Measurements from ENCODE around the gene DDAH1.

Gene DDAH1

GRCh38 chr1:85306236-85306635 is 158.7 kb downstream of the DDAH1 start:
- H3K14ac ChIP-seq (ENCODE audit: low read length) = no peak overlapping the region
- no peaks in the 10 kb centered on the region for H3K79me1 ChIP-seq (ENCODE audit: low read length)
- WGBS (ENCODE audit: extremely low coverage, insufficient coverage, insufficient read length) = no CpG with 5 or more reads among the region's 4 CpGs
- H3K27me3 ChIP-seq (ENCODE audit: insufficient read depth, low read length) = no peaks in the 10 kb centered on the region
- H3K27ac ChIP-seq (ENCODE audit: low read depth, low read length) = no peak overlapping the region
- H3K23ac ChIP-seq (ENCODE audit: low read length) = no peak overlapping the region
- H3K4me1 ChIP-seq (ENCODE audit: control insufficient read depth in 1 of 2, insufficient read depth in 2 of 2, low read length in 2 of 2) = no peaks in the 10 kb centered on the region
- DNase-seq = no peak
- no peak overlapping the region for H4K12ac ChIP-seq (ENCODE audit: low read depth, low read length)
- H4K91ac ChIP-seq (ENCODE audit: low read depth, low read length) = no peak overlapping the region
- H2AFZ ChIP-seq (ENCODE audit: insufficient read depth, low read length, poor library complexity) = no peak overlapping the region
- H3K4me2 ChIP-seq (ENCODE audit: low read length) = no peak overlapping the region
- H2BK12ac ChIP-seq (ENCODE audit: low read length) = no peak overlapping the region
- no peak overlapping the region for H4K8ac ChIP-seq (ENCODE audit: low read depth, low read length)
- no peak overlapping the region for H2BK5ac ChIP-seq (ENCODE audit: low read depth, low read length, poor library complexity)
- no peaks in the 10 kb centered on the region for H3K9me3 ChIP-seq (ENCODE audit: insufficient read depth, low read depth, low read length)
- H3K4ac ChIP-seq (ENCODE audit: low read depth, low read length) = no peak overlapping the region
- H3K9ac ChIP-seq (ENCODE audit: low read length) = no peak overlapping the region
- H3K79me2 ChIP-seq (ENCODE audit: control insufficient read depth, insufficient read depth, low read length, poor library complexity) = no peaks in the 10 kb centered on the region
- H2BK120ac ChIP-seq (ENCODE audit: insufficient read depth, low read length, poor library complexity) = no peak overlapping the region
- no peaks in the 10 kb centered on the region for H3K36me3 ChIP-seq (ENCODE audit: control insufficient read depth in 1 of 2, insufficient read depth in 2 of 2, low read length in 2 of 2)
- H3K18ac ChIP-seq (ENCODE audit: low read length) = no peak overlapping the region
- H3K4me3 ChIP-seq (ENCODE audit: low read depth, low read length) = no peak overlapping the region
- H2AK5ac ChIP-seq (ENCODE audit: low read length) = no peak overlapping the region

GRCh38 chr1:85303440-85304162 is 161.4 kb downstream of the DDAH1 start:
- no peak for DNase-seq
- no peak overlapping the region for H3K18ac ChIP-seq (ENCODE audit: low read length)
- no peaks in the 10 kb centered on the region for H3K36me3 ChIP-seq (ENCODE audit: control insufficient read depth in 1 of 2, insufficient read depth in 2 of 2, low read length in 2 of 2)
- H4K8ac ChIP-seq (ENCODE audit: low read depth, low read length) = no peak overlapping the region
- no peak overlapping the region for H3K4ac ChIP-seq (ENCODE audit: low read depth, low read length)
- H3K23ac ChIP-seq (ENCODE audit: low read length) = no peak overlapping the region
- no peak overlapping the region for H3K14ac ChIP-seq (ENCODE audit: low read length)
- H4K91ac ChIP-seq (ENCODE audit: low read depth, low read length) = no peak overlapping the region
- no CpG with 5 or more reads among the region's 4 CpGs for WGBS (ENCODE audit: extremely low coverage, insufficient coverage, insufficient read length)
- H3K4me1 ChIP-seq (ENCODE audit: control insufficient read depth in 1 of 2, insufficient read depth in 2 of 2, low read length in 2 of 2) = no peaks in the 10 kb centered on the region
- H3K4me3 ChIP-seq (ENCODE audit: low read depth, low read length) = no peak overlapping the region
- H2BK120ac ChIP-seq (ENCODE audit: insufficient read depth, low read length, poor library complexity) = no peak overlapping the region
- H3K27ac ChIP-seq (ENCODE audit: low read depth, low read length) = no peak overlapping the region
- H3K9ac ChIP-seq (ENCODE audit: low read length) = no peak overlapping the region
- H3K27me3 ChIP-seq (ENCODE audit: insufficient read depth, low read length) = no peaks in the 10 kb centered on the region
- H2AFZ ChIP-seq (ENCODE audit: insufficient read depth, low read length, poor library complexity) = no peak overlapping the region
- no peaks in the 10 kb centered on the region for H3K79me1 ChIP-seq (ENCODE audit: low read length)
- H3K9me3 ChIP-seq (ENCODE audit: insufficient read depth, low read depth, low read length) = no peaks in the 10 kb centered on the region
- H3K4me2 ChIP-seq (ENCODE audit: low read length) = no peak overlapping the region
- H4K12ac ChIP-seq (ENCODE audit: low read depth, low read length) = no peak overlapping the region
- no peak overlapping the region for H2BK12ac ChIP-seq (ENCODE audit: low read length)
- no peak overlapping the region for H2BK5ac ChIP-seq (ENCODE audit: low read depth, low read length, poor library complexity)
- no peak overlapping the region for H2AK5ac ChIP-seq (ENCODE audit: low read length)
- H3K79me2 ChIP-seq (ENCODE audit: control insufficient read depth, insufficient read depth, low read length, poor library complexity) = no peaks in the 10 kb centered on the region

DNA sequence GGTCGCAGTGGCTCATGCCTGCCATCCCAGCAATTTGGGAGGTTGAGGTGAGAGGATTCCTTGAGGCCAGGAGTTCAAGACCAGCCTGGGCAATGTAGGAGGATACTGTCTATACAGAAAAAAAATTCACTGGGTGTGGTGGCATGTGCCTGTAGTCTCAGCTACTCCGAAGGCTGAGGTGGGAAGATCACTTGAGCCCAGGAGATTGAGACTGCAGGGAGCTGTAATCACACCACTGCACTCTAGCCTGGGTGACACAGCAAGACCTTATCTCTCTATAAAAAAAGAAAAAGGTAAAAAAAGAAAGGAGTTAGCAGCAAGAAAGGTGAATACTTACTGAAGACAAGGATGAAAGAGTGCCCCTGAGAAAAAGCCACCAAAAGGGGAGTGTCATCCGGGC is 164.8 kb downstream of the DDAH1 start:
- no CpG with 5 or more reads among the region's 3 CpGs for WGBS (ENCODE audit: extremely low coverage, insufficient coverage, insufficient read length)
- no peaks in the 10 kb centered on the region for H3K79me1 ChIP-seq (ENCODE audit: low read length)

GRCh38 chr1:85297855-85298629 is 166.9 kb downstream of the DDAH1 start:
- Histone ChIP-seq H2BK12ac (ENCODE audit: low read length) (no peak overlapping the region), H4K12ac (ENCODE audit: low read depth, low read length) (no peak overlapping the region), H3K18ac (ENCODE audit: low read length) (no peak overlapping the region), H3K79me1 (ENCODE audit: low read length) (no peaks in the 10 kb centered on the region), H3K4ac (ENCODE audit: low read depth, low read length) (no peak overlapping the region), H2AK5ac (ENCODE audit: low read length) (no peak overlapping the region), H3K27ac (ENCODE audit: low read depth, low read length) (no peak overlapping the region), H3K4me3 (ENCODE audit: low read depth, low read length) (no peak overlapping the region), H3K9me3 (ENCODE audit: insufficient read depth, low read depth, low read length) (no peaks in the 10 kb centered on the region), H3K36me3 (ENCODE audit: control insufficient read depth in 1 of 2, insufficient read depth in 2 of 2, low read length in 2 of 2) (no peaks in the 10 kb centered on the region), H3K4me1 (ENCODE audit: control insufficient read depth in 1 of 2, insufficient read depth in 2 of 2, low read length in 2 of 2) (no peaks in the 10 kb centered on the region), H2BK5ac (ENCODE audit: low read depth, low read length, poor library complexity) (no peak overlapping the region), H2AFZ (ENCODE audit: insufficient read depth, low read length, poor library complexity) (no peak overlapping the region), H3K14ac (ENCODE audit: low read length) (no peak overlapping the region), H4K91ac (ENCODE audit: low read depth, low read length) (no peak overlapping the region), H3K23ac (ENCODE audit: low read length) (no peak overlapping the region), H4K8ac (ENCODE audit: low read depth, low read length) (no peak overlapping the region), H3K9ac (ENCODE audit: low read length) (no peak overlapping the region), H3K79me2 (ENCODE audit: control insufficient read depth, insufficient read depth, low read length, poor library complexity) (no peaks in the 10 kb centered on the region), H3K4me2 (ENCODE audit: low read length) (no peak overlapping the region), H2BK120ac (ENCODE audit: insufficient read depth, low read length, poor library complexity) (no peak overlapping the region), H3K27me3 (ENCODE audit: insufficient read depth, low read length) (no peaks in the 10 kb centered on the region)
- WGBS (ENCODE audit: extremely low coverage, insufficient coverage, insufficient read length) = no CpG with 5 or more reads among the region's 11 CpGs
- DNase-seq = peak in 1 of 2 donors; percentile 21

More for the DNA sequence above, 164.8 kb downstream of the DDAH1 start:
- H2BK120ac ChIP-seq (ENCODE audit: insufficient read depth, low read length, poor library complexity) = no peak overlapping the region
- H3K4me3 ChIP-seq (ENCODE audit: low read depth, low read length) = no peak overlapping the region
- no peak overlapping the region for H3K23ac ChIP-seq (ENCODE audit: low read length)
- no peak overlapping the region for H3K4me2 ChIP-seq (ENCODE audit: low read length)
- no peak overlapping the region for H3K9ac ChIP-seq (ENCODE audit: low read length)
- H3K4ac ChIP-seq (ENCODE audit: low read depth, low read length) = no peak overlapping the region
- no peak overlapping the region for H4K8ac ChIP-seq (ENCODE audit: low read depth, low read length)
- no peaks in the 10 kb centered on the region for H3K79me2 ChIP-seq (ENCODE audit: control insufficient read depth, insufficient read depth, low read length, poor library complexity)
- no peak overlapping the region for H2BK5ac ChIP-seq (ENCODE audit: low read depth, low read length, poor library complexity)
- no peak overlapping the region for H4K12ac ChIP-seq (ENCODE audit: low read depth, low read length)
- H3K9me3 ChIP-seq (ENCODE audit: insufficient read depth, low read depth, low read length) = no peaks in the 10 kb centered on the region
- no peaks in the 10 kb centered on the region for H3K4me1 ChIP-seq (ENCODE audit: control insufficient read depth in 1 of 2, insufficient read depth in 2 of 2, low read length in 2 of 2)
- no peaks in the 10 kb centered on the region for H3K27me3 ChIP-seq (ENCODE audit: insufficient read depth, low read length)
- no peak overlapping the region for H3K27ac ChIP-seq (ENCODE audit: low read depth, low read length)
- no peak for DNase-seq
- H2AFZ ChIP-seq (ENCODE audit: insufficient read depth, low read length, poor library complexity) = no peak overlapping the region
- H3K36me3 ChIP-seq (ENCODE audit: control insufficient read depth in 1 of 2, insufficient read depth in 2 of 2, low read length in 2 of 2) = no peaks in the 10 kb centered on the region
- H2AK5ac ChIP-seq (ENCODE audit: low read length) = no peak overlapping the region
- no peak overlapping the region for H3K14ac ChIP-seq (ENCODE audit: low read length)
- H3K18ac ChIP-seq (ENCODE audit: low read length) = no peak overlapping the region
- no peak overlapping the region for H2BK12ac ChIP-seq (ENCODE audit: low read length)
- no peak overlapping the region for H4K91ac ChIP-seq (ENCODE audit: low read depth, low read length)

Data from trophoblast cell (in vitro differentiated cells and primary cell).